Activated naive CD4-positive, alpha-beta T cell treated with anti-CD3 and anti-CD28 coated beads, Interleukin-2, amount 10 ng/mL, durations not matched to agents 7 days and 5 days (primary cell): ENCODE measurements around the gene AURKAIP1.
A peak's percentile ranks its signal among the peaks of the same experiment; 100 is the strongest.
"Not testable (repeated sequence)": the region's sequence is repeated elsewhere in the genome, so short reads cannot be mapped to it uniquely, and the experiment has no call there.

Experiments
- CTCF ChIA-PET: fragments of 350-600 bp; sonication (Branson Sonifier 250); formaldehyde crosslinking; loops from one replicate; lab custom pipeline; 2021; ENCODE audit warnings: antibody characterized with exemption; lab: Charles Lee
- DNase-seq: peaks from one replicate; pipeline ENCODE4 v3.0.0-alpha.2; 2020
- H3K27ac Mint-ChIP-seq: one replicate; pipeline ENCODE4 v1.8.0; 2021; ENCODE audit warnings: mild to moderate bottlenecking, moderate library complexity, mixed read lengths
- H3K27me3 Mint-ChIP-seq: one replicate; pipeline ENCODE4 v1.8.0; 2021; ENCODE audit warnings: mild to moderate bottlenecking, mixed read lengths
- H3K36me3 Mint-ChIP-seq: one replicate; pipeline ENCODE4 v1.8.0; 2021; ENCODE audit warnings: mixed read lengths
- H3K4me1 Mint-ChIP-seq: one replicate; pipeline ENCODE4 v1.8.0; 2021; ENCODE audit warnings: mixed read lengths
- H3K4me3 Mint-ChIP-seq: one replicate; pipeline ENCODE4 v1.8.0; 2021; ENCODE audit warnings: mild to moderate bottlenecking, moderate library complexity, mixed read lengths
- H3K9me3 Mint-ChIP-seq: one replicate; pipeline ENCODE4 v1.8.0; 2021; ENCODE audit warnings: mixed read lengths

AURKAIP1 gene

GRCh38 chr1:1387098-1388077 lies 12.4 kb upstream of the AURKAIP1 start:
- peaks cover 56% of the 10 kb centered on the region for H3K36me3 Mint-ChIP-seq

GRCh38 chr1:1385931-1386330 lies 10.9 kb upstream of the AURKAIP1 start:
- no peak overlapping the region for H3K27ac Mint-ChIP-seq
- CTCF ChIA-PET: no interaction called here
- no peak overlapping the region for H3K4me3 Mint-ChIP-seq
- DNase-seq: no peak
- no peaks in the 10 kb centered on the region for H3K27me3 Mint-ChIP-seq
- peaks cover 42% of the 10 kb centered on the region for H3K36me3 Mint-ChIP-seq
- H3K4me1 Mint-ChIP-seq: peaks cover under 1% of the 10 kb centered on the region
- H3K9me3 Mint-ChIP-seq: no peaks in the 10 kb centered on the region

More at GRCh38 chr1:1387098-1388077, 12.4 kb upstream of the AURKAIP1 start:
- CTCF ChIA-PET: interaction anchor here (0.7 to 1.8 kb wide), 2 partner anchors 12 to 15 kb away, joined by 4 to 5 read pairs; no protein-coding TSS in a partner anchor
- Mint-ChIP-seq H3K27ac (no peak overlapping the region), H3K27me3 (no peaks in the 10 kb centered on the region), H3K4me3 (no peak overlapping the region), H3K4me1 (peaks cover 4% of the 10 kb centered on the region), H3K9me3 (no peaks in the 10 kb centered on the region)
- no peak for DNase-seq

- H3K27ac Mint-ChIP-seq, H3K4me1 Mint-ChIP-seq, DNase-seq, H3K4me3 Mint-ChIP-seq, CTCF ChIA-PET, H3K27me3 Mint-ChIP-seq, H3K9me3 Mint-ChIP-seq: not testable (repeated sequence)
- H3K36me3 Mint-ChIP-seq: peaks cover 36% of the 10 kb centered on the region
Measured at GRCh38 chr1:1385339-1385738, 10.3 kb upstream of the AURKAIP1 start.

GRCh38 chr1:1381294-1381693 lies 6.3 kb upstream of the AURKAIP1 start:
- no peaks in the 10 kb centered on the region for H3K9me3 Mint-ChIP-seq
- no peak overlapping the region for H3K4me3 Mint-ChIP-seq
- no peak overlapping the region for H3K27ac Mint-ChIP-seq
- no peak for DNase-seq
- no peaks in the 10 kb centered on the region for H3K27me3 Mint-ChIP-seq
- peaks cover 3% of the 10 kb centered on the region for H3K4me1 Mint-ChIP-seq
- CTCF ChIA-PET: no interaction called here
- H3K36me3 Mint-ChIP-seq: peaks cover 6% of the 10 kb centered on the region

- Mint-ChIP-seq H3K4me1 (peaks cover 6% of the 10 kb centered on the region), H3K27ac (no peak overlapping the region), H3K36me3 (peaks cover 2% of the 10 kb centered on the region), H3K4me3 (no peak overlapping the region), H3K27me3 (no peaks in the 10 kb centered on the region), H3K9me3 (no peaks in the 10 kb centered on the region)
- CTCF ChIA-PET: no interaction called here
- DNase-seq: no peak
Measured at GRCh38 chr1:1380860-1381259, 5.9 kb upstream of the AURKAIP1 start.

- no peaks in the 10 kb centered on the region for H3K27me3 Mint-ChIP-seq
- DNase-seq: no peak
- H3K4me1 Mint-ChIP-seq: peaks cover 23% of the 10 kb centered on the region
- H3K27ac Mint-ChIP-seq: peak overlapping the region; percentile 37
- CTCF ChIA-PET: interaction anchor here (1.2 kb wide), 1 partner anchor 25 kb away, joined by 3 read pairs; no protein-coding TSS in a partner anchor
- no peaks in the 10 kb centered on the region for H3K9me3 Mint-ChIP-seq
- H3K4me3 Mint-ChIP-seq: no peak overlapping the region
- H3K36me3 Mint-ChIP-seq: peaks cover 10% of the 10 kb centered on the region
Measured at GRCh38 chr1:1377540-1378205, 2.7 kb upstream of the AURKAIP1 start.

GRCh38 chr1:1376551-1377226 lies 1.7 kb upstream of the AURKAIP1 start:
- peaks cover 32% of the 10 kb centered on the region for H3K4me1 Mint-ChIP-seq
- DNase-seq: no peak
- H3K4me3 Mint-ChIP-seq: peak overlapping the region; percentile 58
- H3K27me3 Mint-ChIP-seq: no peaks in the 10 kb centered on the region
- H3K36me3 Mint-ChIP-seq: peaks cover 11% of the 10 kb centered on the region
- CTCF ChIA-PET: no interaction called here
- H3K27ac Mint-ChIP-seq: peak overlapping the region; percentile 81
- H3K9me3 Mint-ChIP-seq: no peaks in the 10 kb centered on the region

- no peaks in the 10 kb centered on the region for H3K9me3 Mint-ChIP-seq
- H3K4me3 Mint-ChIP-seq: peak overlapping the region; percentile 89
- no peaks in the 10 kb centered on the region for H3K27me3 Mint-ChIP-seq
- no peak for DNase-seq
- CTCF ChIA-PET: interaction anchor here (1.2 to 1.5 kb wide), 3 partner anchors 60 to 253 kb away, joined by 3 to 7 read pairs (median 3); no protein-coding TSS in a partner anchor
- peaks cover 50% of the 10 kb centered on the region for H3K4me1 Mint-ChIP-seq
- peaks cover 11% of the 10 kb centered on the region for H3K36me3 Mint-ChIP-seq
- peak overlapping the region; percentile 79 for H3K27ac Mint-ChIP-seq
Measured at GRCh38 chr1:1374589-1374928, 448 bp downstream of the AURKAIP1 start.

- no peak for DNase-seq
- Mint-ChIP-seq H3K36me3 (peaks cover 11% of the 10 kb centered on the region), H3K4me1 (peaks cover 50% of the 10 kb centered on the region), H3K9me3 (no peaks in the 10 kb centered on the region), H3K27ac (peak overlapping the region; percentile 79), H3K27me3 (no peaks in the 10 kb centered on the region), H3K4me3 (peak overlapping the region; percentile 89)
- CTCF ChIA-PET: interaction anchor here (1.5 kb wide), 1 partner anchor 69 kb away, joined by 7 read pairs; no protein-coding TSS in a partner anchor
Measured at GRCh38 chr1:1373815-1374588, 1.0 kb downstream of the AURKAIP1 start.

GRCh38 chr1:1373051-1373814 lies 1.8 kb downstream of the AURKAIP1 start:
- Mint-ChIP-seq H3K4me3 (peak overlapping the region; percentile 89), H3K27ac (peak overlapping the region; percentile 73), H3K9me3 (no peaks in the 10 kb centered on the region), H3K27me3 (no peaks in the 10 kb centered on the region), H3K36me3 (peaks cover 11% of the 10 kb centered on the region), H3K4me1 (peaks cover 50% of the 10 kb centered on the region)
- DNase-seq: no peak
- CTCF ChIA-PET: interaction anchor here (0.7 to 4.1 kb wide), 4 partner anchors 21 to 68 kb away, joined by 4 to 21 read pairs (median 8); no protein-coding TSS in a partner anchor

- peak; percentile 86 for DNase-seq
- CTCF ChIA-PET: interaction anchor here (0.7 to 4.1 kb wide), 17 partner anchors 9 to 358 kb away, joined by 3 to 21 read pairs (median 4); partner anchors contain the start of genes ATAD3A, CCNL2, DVL1 and ISG15
- H3K9me3 Mint-ChIP-seq: no peaks in the 10 kb centered on the region
Measured at GRCh38 chr1:1371746-1372711, 3.0 kb downstream of the AURKAIP1 start.

GRCh38 chr1:1371364-1371745 lies 3.7 kb downstream of the AURKAIP1 start:
- H3K36me3 Mint-ChIP-seq: peaks cover 11% of the 10 kb centered on the region
- CTCF ChIA-PET: interaction anchor here (0.7 to 4.1 kb wide), 16 partner anchors 8 to 380 kb away, joined by 3 to 21 read pairs (median 4); partner anchors contain the start of genes ATAD3A, CCNL2, DVL1 and ISG15
- H3K4me1 Mint-ChIP-seq: peaks cover 47% of the 10 kb centered on the region
- H3K9me3 Mint-ChIP-seq: no peaks in the 10 kb centered on the region
- DNase-seq: peak; percentile 84
- H3K27ac Mint-ChIP-seq: peak overlapping the region; percentile 55
- H3K27me3 Mint-ChIP-seq: no peaks in the 10 kb centered on the region
- peak overlapping the region; percentile 26 for H3K4me3 Mint-ChIP-seq

More at GRCh38 chr1:1371746-1372711, 3.0 kb downstream of the AURKAIP1 start:
- Mint-ChIP-seq H3K36me3 (peaks cover 11% of the 10 kb centered on the region), H3K27ac (peak overlapping the region; percentile 64), H3K27me3 (no peaks in the 10 kb centered on the region), H3K4me3 (peak overlapping the region; percentile 59), H3K4me1 (peaks cover 50% of the 10 kb centered on the region)
